Ovary (tissue), 9 donors: Measurements from ENCODE around the gene THSD4. TPM values are rescaled to one million over a fixed set of nuclear protein-coding genes. Genes with fewer than 3 reads are reported as not detected.

Source experiments
- DNase-seq, 5 donors: peaks; one replicate each; pipeline ENCODE4 v3.0.0-alpha.2; 2019 to 2020
- H3K27ac ChIP-seq, 2 donors: fragments of 200-600 bp; one replicate each; pipeline versions ENCODE4 v1.5.1 to v1.8.0; 2019 to 2022
- H3K27me3 ChIP-seq: fragments of 200-600 bp; one replicate; pipeline ENCODE4 v1.8.0; 2022
- H3K36me3 ChIP-seq: fragments of 200-600 bp; sonication (generic); one replicate; pipeline ENCODE4 v1.5.1; 2019
- H3K4me1 ChIP-seq: one replicate; pipeline ENCODE4 v1.8.1; 2013; ENCODE audit warnings: mild to moderate bottlenecking, moderate library complexity; ENCODE audit not compliant: insufficient read depth
- H3K4me3 ChIP-seq: fragments of 200-600 bp; sonication (generic); one replicate; pipeline ENCODE4 v1.5.1; 2017
- H3K9me3 ChIP-seq, 2 donors: fragments of 200-600 bp in 1 of 2; sonication (generic) in 1 of 2; one replicate each; pipeline versions ENCODE4 v1.5.1 to v1.8.1; 2013 to 2019; ENCODE audit warnings: mild to moderate bottlenecking in 1 of 2, moderate library complexity in 1 of 2
- CTCF ChIP-seq, 3 donors: fragments of 450-650 bp in 2 of 3; fragments of 200-600 bp in 1 of 3; IDR thresholded peaks; one replicate each; pipeline versions ENCODE4 v1.5.1 to v1.8.0; 2016 to 2022; ENCODE audit warnings: antibody characterized with exemption in 3 of 3, mild to moderate bottlenecking in 1 of 3
- EP300 ChIP-seq: sonication (generic); formaldehyde crosslinking; IDR thresholded peaks from one replicate; pipeline ENCODE4 v1.6.1; 2017; ENCODE audit warnings: antibody characterized with exemption
- POLR2A ChIP-seq: fragments of 450-650 bp; IDR thresholded peaks from one replicate; pipeline ENCODE4 v1.6.1; 2017; ENCODE audit warnings: antibody characterized with exemption, mild to moderate bottlenecking, moderate library complexity
- WGBS, 3 donors: extraction: QIAGEN DNeasy Blood & Tissue Kit in 1 of 3; methylation state at CpG; one replicate each; pipeline versions ENCODE4 v1.1.5 to v1.1.7; 2013 to 2017; 5-methylcytosine and 5-hydroxymethylcytosine counted together
- intact Hi-C, 4 donors: fragments of 100-400 bp; cut with DNase I; formaldehyde crosslinking; loops; one replicate each; pipeline versions ENCODE4 v1.11.0 to v1.15.1; 2022 to 2023
- polyA plus RNA-seq, 2 donors: library from polyadenylated mRNA; stranded (reverse); fragments of 200-250 nt in 1 of 2; fragments of 350-450 nt in 1 of 2; fragmentation: Illumina TruSeq in 1 of 2; extraction: RNeasy Lipid Tissue Mini Kit (QIAGEN cat#74804) in 1 of 2; gene quantifications; one replicate each; pipeline ENCODE4 v1.2.3, GENCODE V29; 2013 to 2014
- total RNA-seq, 7 donors: library from RNA; depleted of rRNA in 2 of 7; stranded (reverse); fragments of >200 nt in 2 of 7; fragmentation: NEBNext Ultra II Directional in 3 of 7; extraction: Animal tissue kit (Norgen Biotek cat#: 25700) in 3 of 7; gene quantifications; one replicate each; pipeline versions ENCODE4 v1.1.0 to v1.2.4, GENCODE V29; 2016 to 2023
- donor health status: DM: no; HTN: no; CAD: no; lungs with moderate emphysema.
- donor health status: DM: no; HTN: no; CAD: no.
- donor health status: Bipolar disorder and iron deficiency.
- donor health status: DM: yes; HTN: yes; CAD: no.
- donor health status: DM: no; HTN: no; CAD: no.
- donor health status: DM: yes; HTN: yes; CAD: no.

Gene THSD4
- total and polyA plus RNA-seq, 9 donors = 3.2 to 53.4 (median 13.5) TPM

GRCh38 chr15:71189718-71190117 is 74.4 kb downstream of the THSD4 start:
- H3K4me1 ChIP-seq = no peaks in the 10 kb centered on the region
- H3K9me3 ChIP-seq = no peaks in the 10 kb centered on the region
- no peak overlapping the region for H3K27ac ChIP-seq
- TF ChIP-seq POLR2A (no peak), CTCF (IDR thresholded peaks at IDR 0.05) (no peak), EP300 (no peak)
- H3K27me3 ChIP-seq = no peaks in the 10 kb centered on the region
- DNase-seq = no peak
- no peaks in the 10 kb centered on the region for H3K36me3 ChIP-seq
- H3K4me3 ChIP-seq = no peak overlapping the region
- intact Hi-C loops = no loop called here
- WGBS, 3 donors = 79 to 88% (median 82%) methylated on average over 6 of the region's 6 CpGs

- Histone ChIP-seq H3K27ac (no peak overlapping the region), H3K9me3 (no peaks in the 10 kb centered on the region), H3K4me1 (no peaks in the 10 kb centered on the region), H3K36me3 (no peaks in the 10 kb centered on the region), H3K27me3 (no peaks in the 10 kb centered on the region), H3K4me3 (no peak overlapping the region)
- intact Hi-C loops = no loop called here
- no peak for TF ChIP-seq CTCF (IDR thresholded peaks at IDR 0.05)
- no peak for TF ChIP-seq EP300
- no peak for TF ChIP-seq POLR2A
- no peak for DNase-seq
- WGBS, 3 donors = 84 to 96% (median 94%) methylated on average over 4 of the region's 4 CpGs
Measured at GRCh38 chr15:71191296-71191695, 76.0 kb downstream of the THSD4 start.

- DNase-seq = no peak
- Histone ChIP-seq H3K9me3 (no peaks in the 10 kb centered on the region), H3K27ac (no peak overlapping the region), H3K36me3 (no peaks in the 10 kb centered on the region), H3K4me3 (no peak overlapping the region), H3K4me1 (no peaks in the 10 kb centered on the region), H3K27me3 (no peaks in the 10 kb centered on the region)
- intact Hi-C loops = no loop called here
- WGBS, 3 donors = 69 to 75% (median 74%) methylated on average over 7 of the region's 7 CpGs
- TF ChIP-seq POLR2A = no peak
Measured at GRCh38 chr15:71192816-71193215, 77.5 kb downstream of the THSD4 start.

GRCh38 chr15:71194286-71194685 is 79.0 kb downstream of the THSD4 start:
- no peak for TF ChIP-seq POLR2A
- no peak for TF ChIP-seq EP300
- TF ChIP-seq CTCF (IDR thresholded peaks at IDR 0.05) = no peak
- Histone ChIP-seq H3K27ac (no peak overlapping the region), H3K27me3 (no peaks in the 10 kb centered on the region), H3K9me3 (no peaks in the 10 kb centered on the region), H3K4me3 (no peak overlapping the region), H3K4me1 (no peaks in the 10 kb centered on the region), H3K36me3 (no peaks in the 10 kb centered on the region)
- intact Hi-C loops = no loop called here
- WGBS, 3 donors = 75 to 85% (median 82%) methylated on average over 6 of the region's 6 CpGs
- no peak for DNase-seq

- Histone ChIP-seq H3K4me3 (no peak overlapping the region), H3K9me3 (no peaks in the 10 kb centered on the region), H3K27me3 (no peaks in the 10 kb centered on the region), H3K27ac (no peak overlapping the region), H3K36me3 (no peaks in the 10 kb centered on the region), H3K4me1 (peaks cover 2% of the 10 kb centered on the region)
- no peak for TF ChIP-seq POLR2A
- no peak for TF ChIP-seq EP300
- no peak for TF ChIP-seq CTCF (IDR thresholded peaks at IDR 0.05)
- intact Hi-C loops = no loop called here
- DNase-seq = no peak
- 97 to 100% (median 100%) methylated on average over 1 of the region's 1 CpG for WGBS, 3 donors
Measured at GRCh38 chr15:71195242-71195641, 80.0 kb downstream of the THSD4 start.
